OCI-LY1 (cell line): ENCODE measurements around the gene CTIF.

Experiments used
- H2AFZ ChIP-seq: fragments of 200-600 bp; sonication (generic), shearing (Covaris generic); 2 replicates; pipeline ENCODE4 v1.6.0; 2014; ENCODE audit warnings: antibody characterized with exemption, mild to moderate bottlenecking, low read length
- H3F3A ChIP-seq: fragments of 200-600 bp; sonication (generic), shearing (Covaris generic); 2 replicates; pipeline ENCODE4 v1.6.0; 2014; ENCODE audit warnings: mild to moderate bottlenecking, antibody characterized with exemption, low read length, moderate library complexity; ENCODE audit not compliant: insufficient read depth
- H3K27ac ChIP-seq: fragments of 200-600 bp; sonication (generic); 2 replicates; pipeline ENCODE4 v1.5.1; 2014; ENCODE audit warnings: low read length, mixed run types, mild to moderate bottlenecking, low read depth; ENCODE audit not compliant: poor library complexity, severe bottlenecking
- H3K27me3 ChIP-seq: fragments of 200-600 bp; sonication (generic); 2 replicates; pipeline ENCODE4 v1.6.0; 2014; ENCODE audit warnings: antibody characterized with exemption, mild to moderate bottlenecking, low read length, moderate library complexity; ENCODE audit not compliant: insufficient read depth
- H3K36me3 ChIP-seq: fragments of 200-600 bp; sonication (generic); 2 replicates; pipeline ENCODE4 v1.6.1; 2014; ENCODE audit warnings: mild to moderate bottlenecking, antibody characterized with exemption, low read length, moderate library complexity, mixed read lengths; ENCODE audit not compliant: insufficient read depth
- H3K4me1 ChIP-seq: fragments of 200-600 bp; sonication (generic); 2 replicates; pipeline ENCODE4 v1.5.1; 2014; ENCODE audit warnings: mild to moderate bottlenecking, low read length, moderate library complexity; ENCODE audit not compliant: insufficient read depth, severe bottlenecking
- H3K4me2 ChIP-seq: fragments of 200-600 bp; sonication (generic), shearing (Covaris generic); 2 replicates; pipeline ENCODE4 v1.6.1; 2014; ENCODE audit warnings: low read length
- H3K4me3 ChIP-seq: fragments of 200-600 bp; sonication (generic); 2 replicates; pipeline ENCODE4 v1.5.1; 2014; ENCODE audit warnings: low read length, low read depth, mild to moderate bottlenecking, mixed read lengths; ENCODE audit not compliant: poor library complexity, severe bottlenecking
- H3K79me2 ChIP-seq: fragments of 200-600 bp; shearing (Covaris generic); 2 replicates; pipeline ENCODE4 v1.6.1; 2016; ENCODE audit warnings: mixed run types, low read length, mixed read lengths; ENCODE audit not compliant: insufficient read depth
- H3K9ac ChIP-seq: fragments of 200-600 bp; sonication (generic), shearing (Covaris generic); 2 replicates; pipeline ENCODE4 v1.6.1; 2014; ENCODE audit warnings: mild to moderate bottlenecking, low read length, mixed read lengths
- H3K9me2 ChIP-seq: fragments of 200-600 bp; sonication (generic), shearing (Covaris generic); 2 replicates; pipeline ENCODE4 v1.6.1; 2014; ENCODE audit warnings: low read depth, mild to moderate bottlenecking, low read length, mixed read lengths
- H3K9me3 ChIP-seq: fragments of 200-600 bp; shearing (Covaris generic); 2 replicates; pipeline ENCODE4 v1.6.1; 2014; ENCODE audit warnings: low read length, mixed read lengths
- H4K20me1 ChIP-seq: fragments of 200-600 bp; sonication (generic), shearing (Covaris generic); 2 replicates; pipeline ENCODE4 v1.6.0; 2016; ENCODE audit warnings: mild to moderate bottlenecking, low read length; ENCODE audit not compliant: insufficient read depth
- CTCF ChIP-seq: fragments of 200-600 bp; sonication (generic), shearing (Covaris generic); IDR thresholded peaks from 2 replicates; pipeline ENCODE4 v1.5.1; 2017; ENCODE audit warnings: mild to moderate bottlenecking, antibody characterized with exemption, low read length, moderate library complexity, mixed read lengths
- EZH2 ChIP-seq: fragments of 200-600 bp; sonication (generic), shearing (Covaris generic); IDR thresholded peaks from 2 replicates; pipeline ENCODE4 v1.8.0; 2017; ENCODE audit warnings: borderline replicate concordance, mixed run types, mild to moderate bottlenecking, antibody characterized with exemption, low read length, moderate library complexity, mixed read lengths

Gene CTIF

GRCh38 chr18:48866028-48866733, 327.4 kb downstream of the CTIF start:
- H3K27ac ChIP-seq: no peak overlapping the region
- no peak overlapping the region for H3K4me2 ChIP-seq
- no peak overlapping the region for H2AFZ ChIP-seq
- no peaks in the 10 kb centered on the region for H3K36me3 ChIP-seq
- no peaks in the 10 kb centered on the region for H4K20me1 ChIP-seq
- no peaks in the 10 kb centered on the region for H3K9me3 ChIP-seq
- peaks cover 12% of the 10 kb centered on the region for H3K4me1 ChIP-seq
- H3K79me2 ChIP-seq: no peaks in the 10 kb centered on the region
- no peaks in the 10 kb centered on the region for H3K9me2 ChIP-seq
- no peaks in the 10 kb centered on the region for H3F3A ChIP-seq
- H3K9ac ChIP-seq: no peak overlapping the region
- TF ChIP-seq CTCF: no peak
- no peak for TF ChIP-seq EZH2
- no peak overlapping the region for H3K4me3 ChIP-seq
- H3K27me3 ChIP-seq: peaks cover 3% of the 10 kb centered on the region; the same call in 1 of the 2 replicates

- Histone ChIP-seq H3K79me2 (no peaks in the 10 kb centered on the region), H3K4me2 (no peak overlapping the region), H3K36me3 (no peaks in the 10 kb centered on the region), H3K9me3 (no peaks in the 10 kb centered on the region), H4K20me1 (no peaks in the 10 kb centered on the region), H3K9me2 (no peaks in the 10 kb centered on the region), H3K27me3 (peaks cover 4% of the 10 kb centered on the region; the same call in 1 of the 2 replicates), H3K4me1 (peaks cover 12% of the 10 kb centered on the region), H3F3A (no peaks in the 10 kb centered on the region), H2AFZ (no peak overlapping the region), H3K9ac (no peak overlapping the region), H3K4me3 (no peak overlapping the region), H3K27ac (no peak overlapping the region)
- TF ChIP-seq CTCF: no peak
- no peak for TF ChIP-seq EZH2
Observed at GRCh38 chr18:48866856-48867255, 328.0 kb downstream of the CTIF start.

GRCh38 chr18:48867978-48868377, 329.1 kb downstream of the CTIF start:
- no peaks in the 10 kb centered on the region for H3K9me3 ChIP-seq
- no peak for TF ChIP-seq EZH2
- no peak for TF ChIP-seq CTCF
- H3K9me2 ChIP-seq: no peaks in the 10 kb centered on the region
- H2AFZ ChIP-seq: no peak overlapping the region
- H3K4me3 ChIP-seq: no peak overlapping the region
- H3K79me2 ChIP-seq: no peaks in the 10 kb centered on the region
- H3K4me2 ChIP-seq: no peak overlapping the region
- no peak overlapping the region for H3K27ac ChIP-seq
- peaks cover 3% of the 10 kb centered on the region; the same call in 1 of the 2 replicates for H3K27me3 ChIP-seq
- H4K20me1 ChIP-seq: no peaks in the 10 kb centered on the region
- no peaks in the 10 kb centered on the region for H3F3A ChIP-seq
- H3K36me3 ChIP-seq: no peaks in the 10 kb centered on the region
- H3K4me1 ChIP-seq: peaks cover 12% of the 10 kb centered on the region
- H3K9ac ChIP-seq: no peak overlapping the region
